VCaP (cell line): Measurements from ENCODE around the gene PABPC4L.
"Not testable (repeated sequence)": the region's sequence is repeated elsewhere in the genome, so short reads cannot be mapped to it uniquely, and the experiment has no call there.

Source experiments
- H3K27ac ChIP-seq: fragments of 450-650 bp; 2 replicates; pipeline ENCODE4 v1.5.1; 2017
- TF ChIP-seq, protein P1 (sequence below): fragments of 450-650 bp; conservative IDR thresholded peaks from 2 replicates; pipeline ENCODE4 v1.5.1; 2017; ENCODE audit warnings: mild to moderate bottlenecking, moderate library complexity

Gene PABPC4L

DNA sequence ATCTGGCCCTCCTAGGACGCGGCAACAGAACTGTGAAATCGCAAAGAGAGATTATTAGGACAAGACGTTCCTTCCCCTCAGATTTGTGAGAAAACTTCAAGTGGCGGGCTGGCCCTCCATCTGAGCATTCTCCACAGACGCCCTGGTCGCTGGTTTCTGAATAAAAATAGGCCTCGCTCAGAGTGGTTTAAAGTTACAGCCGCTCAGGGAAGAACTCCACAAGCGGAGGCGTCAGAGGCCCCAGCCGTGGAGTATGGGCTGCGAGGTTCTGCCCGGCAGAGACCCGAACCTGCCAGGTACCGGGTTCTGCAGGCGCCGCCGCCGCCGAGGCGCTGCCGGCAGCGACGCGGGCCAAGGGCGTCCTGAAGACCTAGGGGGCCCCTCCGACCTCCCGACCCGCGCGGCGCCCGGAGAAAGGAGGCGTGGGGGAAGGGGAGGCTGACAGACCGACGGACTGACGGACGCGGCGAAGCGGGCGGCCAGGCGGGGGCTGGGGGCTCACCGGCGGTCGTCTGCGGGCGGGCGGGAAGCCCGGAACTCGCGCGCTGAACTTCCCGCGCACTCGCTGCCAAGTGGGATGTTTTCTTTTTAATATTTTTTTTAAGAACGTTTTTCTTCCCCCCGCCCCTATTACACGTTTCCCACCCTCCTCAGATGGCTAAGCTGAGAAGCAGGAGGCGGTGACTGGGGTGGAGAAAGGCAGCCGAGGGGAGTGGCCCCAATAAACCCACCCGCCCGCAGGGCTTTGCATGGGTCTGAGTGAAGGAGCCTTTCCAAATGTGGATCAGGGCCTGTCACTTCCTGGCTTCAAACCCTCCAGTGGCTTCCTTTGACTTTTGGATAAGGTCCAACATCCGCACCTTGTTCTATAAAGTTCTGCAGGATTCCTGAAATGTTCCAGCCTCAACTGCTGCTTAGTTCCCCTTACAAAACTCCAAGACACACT is at the start of gene PABPC4L:
PABPC4L (minus strand) TSS at position 574 of the 946 bp plus-strand sequence. CDS start 770 bp downstream, outside the sequence.
- H3K27ac ChIP-seq = peak within 1 kb of the TSS; percentile 35
- TF ChIP-seq, protein P1, sequence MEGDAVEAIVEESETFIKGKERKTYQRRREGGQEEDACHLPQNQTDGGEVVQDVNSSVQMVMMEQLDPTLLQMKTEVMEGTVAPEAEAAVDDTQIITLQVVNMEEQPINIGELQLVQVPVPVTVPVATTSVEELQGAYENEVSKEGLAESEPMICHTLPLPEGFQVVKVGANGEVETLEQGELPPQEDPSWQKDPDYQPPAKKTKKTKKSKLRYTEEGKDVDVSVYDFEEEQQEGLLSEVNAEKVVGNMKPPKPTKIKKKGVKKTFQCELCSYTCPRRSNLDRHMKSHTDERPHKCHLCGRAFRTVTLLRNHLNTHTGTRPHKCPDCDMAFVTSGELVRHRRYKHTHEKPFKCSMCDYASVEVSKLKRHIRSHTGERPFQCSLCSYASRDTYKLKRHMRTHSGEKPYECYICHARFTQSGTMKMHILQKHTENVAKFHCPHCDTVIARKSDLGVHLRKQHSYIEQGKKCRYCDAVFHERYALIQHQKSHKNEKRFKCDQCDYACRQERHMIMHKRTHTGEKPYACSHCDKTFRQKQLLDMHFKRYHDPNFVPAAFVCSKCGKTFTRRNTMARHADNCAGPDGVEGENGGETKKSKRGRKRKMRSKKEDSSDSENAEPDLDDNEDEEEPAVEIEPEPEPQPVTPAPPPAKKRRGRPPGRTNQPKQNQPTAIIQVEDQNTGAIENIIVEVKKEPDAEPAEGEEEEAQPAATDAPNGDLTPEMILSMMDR = no peak

- TF ChIP-seq, protein P1 = no peak
- H3K27ac ChIP-seq = no peak overlapping the region
Observed at GRCh38 chr4:134251322-134251721, 49.7 kb upstream of the PABPC4L start.

GRCh38 chr4:134243742-134244713 is 42.4 kb upstream of the PABPC4L start:
- no peak overlapping the region for H3K27ac ChIP-seq

DNA sequence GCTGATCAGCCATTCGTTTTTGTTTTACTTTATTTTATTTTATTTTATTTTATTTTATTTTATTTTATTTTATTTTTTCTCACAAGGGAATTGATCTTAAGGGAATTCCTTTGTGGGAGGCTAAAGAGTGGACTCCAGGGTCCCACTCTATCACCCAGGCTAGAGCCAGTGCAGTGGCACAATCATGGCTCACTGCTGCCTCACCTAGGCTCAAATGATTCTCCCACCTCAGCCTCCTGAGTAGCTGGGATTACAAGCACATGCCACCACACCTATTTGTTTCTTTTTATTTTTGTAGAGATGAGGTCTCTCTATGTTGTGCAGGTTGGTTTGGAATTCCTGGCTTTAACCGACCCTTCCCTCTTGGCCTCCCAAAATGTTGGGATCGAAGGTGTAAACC is 17.5 kb upstream of the PABPC4L start:
- H3K27ac ChIP-seq = no peak overlapping the region
- TF ChIP-seq, protein P1 = no peak

More at GRCh38 chr4:134243742-134244713, 42.4 kb upstream of the PABPC4L start:
- TF ChIP-seq, protein P1 = no peak

DNA sequence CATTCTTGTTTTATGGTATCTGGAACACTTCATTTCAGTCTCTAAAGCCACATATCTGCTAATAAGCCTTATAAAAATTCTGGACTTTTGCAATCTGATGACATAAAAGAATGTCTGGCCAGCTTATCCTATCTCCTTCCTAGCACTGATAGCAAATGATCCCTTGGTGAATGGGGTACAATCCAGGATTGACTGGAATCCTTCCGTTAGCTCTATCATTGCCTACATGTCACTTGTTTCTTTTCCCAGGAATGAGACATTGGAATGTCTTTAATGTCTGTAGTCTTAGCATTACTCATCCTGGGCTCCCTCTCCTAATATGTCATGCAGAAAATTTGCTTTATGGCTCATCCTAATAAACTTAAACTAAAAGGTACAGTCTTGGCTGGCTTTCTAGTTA is 14.8 kb upstream of the PABPC4L start:
- TF ChIP-seq, protein P1 = no peak
- no peak overlapping the region for H3K27ac ChIP-seq

- TF ChIP-seq, protein P1 = no peak
- H3K27ac ChIP-seq = no peak overlapping the region
Observed at GRCh38 chr4:134215620-134216344, 14.2 kb upstream of the PABPC4L start.

DNA sequence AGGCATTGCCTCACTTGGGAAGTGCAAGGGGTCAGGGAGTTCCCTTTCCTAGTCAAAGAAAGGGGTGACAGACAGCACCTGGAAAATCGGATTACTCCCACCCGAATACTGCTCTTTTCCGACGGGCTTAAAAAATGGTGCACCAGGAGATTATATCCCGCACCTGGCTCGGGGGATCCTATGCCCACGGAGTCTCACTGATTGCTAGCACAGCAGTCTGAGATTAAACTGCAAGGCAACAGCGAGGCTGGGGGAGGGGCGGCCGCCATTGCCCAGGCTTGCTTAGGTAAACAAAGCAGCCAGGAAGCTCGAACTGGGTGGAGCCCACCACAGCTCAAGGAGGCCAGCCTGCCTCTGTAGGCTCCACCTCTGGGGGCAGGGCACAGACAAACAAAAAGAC is 6.4 kb upstream of the PABPC4L start:
- not testable (repeated sequence) for H3K27ac ChIP-seq
